Head of caudate nucleus (tissue), 42 donors: ENCODE data around the gene ADCY5.

Source experiments
- DNase-seq, 42 donors: peaks; one replicate each; pipeline versions ENCODE4 v3.0.0 to v3.0.0-alpha.2; 2020 to 2021; ENCODE audit warnings: mixed read lengths in 7 of 42
- intact Hi-C: fragments of 100-400 bp; cut with DNase I; formaldehyde crosslinking; loops from one replicate; pipeline ENCODE4 v1.15.0; 2022

Gene ADCY5

DNA sequence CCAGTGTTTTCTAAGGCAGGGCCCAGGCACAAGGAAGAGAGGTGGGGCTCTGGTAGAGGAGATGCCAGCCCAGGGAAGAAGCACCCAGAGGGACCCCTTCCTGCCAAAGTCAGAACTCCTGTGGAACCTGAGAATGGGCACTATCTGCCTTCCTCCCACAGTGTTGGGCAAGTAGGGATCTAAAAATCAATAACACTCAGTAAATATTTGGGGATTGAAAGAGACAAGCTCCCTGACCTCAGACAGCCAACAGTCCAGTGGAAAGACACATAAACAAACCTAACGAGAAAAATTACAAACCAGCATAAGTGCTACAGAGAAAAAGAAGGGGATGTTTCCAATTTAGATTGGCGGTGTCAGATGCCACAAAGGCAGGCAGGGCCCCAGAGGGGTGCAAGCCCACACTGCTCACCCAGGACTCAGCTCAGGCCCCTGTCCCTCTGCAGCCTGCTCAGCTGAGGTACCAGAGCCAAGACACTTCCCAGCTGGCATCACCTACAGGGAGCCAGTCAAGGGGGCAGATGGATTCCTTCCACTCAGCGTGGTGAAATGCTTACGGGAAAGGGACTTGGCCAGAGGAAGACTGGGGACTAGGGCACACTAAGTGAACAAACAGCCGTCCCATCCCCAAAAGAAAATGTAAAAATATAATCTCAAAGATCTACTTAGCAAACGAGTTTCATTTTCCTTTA lies 15.9 kb downstream of the ADCY5 start:
- intact Hi-C loops, result no loop called here
- DNase-seq, result peak in 2 of 42 donors; percentile 22 to 68

DNA sequence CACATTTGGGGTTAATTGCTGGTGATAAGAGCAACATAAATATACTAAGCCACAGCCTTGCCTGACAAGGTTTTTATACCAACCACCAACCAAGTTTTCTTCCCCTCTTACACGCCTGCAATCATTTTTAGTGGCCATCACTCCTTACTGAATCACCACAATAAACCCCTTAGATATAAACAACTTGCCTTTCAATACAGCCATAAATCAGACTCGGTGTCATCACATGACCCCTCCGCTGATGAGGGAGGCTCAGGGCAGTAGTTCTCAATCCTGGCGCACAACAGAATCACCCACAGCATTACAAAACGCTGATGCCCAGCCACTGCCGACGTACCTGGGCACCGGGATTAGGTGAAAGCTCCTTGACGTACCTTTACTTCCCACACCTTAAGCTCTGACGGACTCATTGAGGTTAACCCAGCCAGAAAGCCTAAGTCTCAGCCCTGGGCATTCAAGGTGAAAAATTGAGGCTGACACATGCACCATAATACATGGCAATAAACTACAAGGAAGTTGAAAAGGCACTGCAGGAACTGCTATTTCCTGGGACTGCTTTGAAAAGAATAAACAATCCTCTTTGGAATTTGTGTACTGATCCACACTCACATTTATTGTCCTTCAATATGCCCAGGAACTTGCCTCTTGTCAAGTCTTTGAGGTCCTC lies 17.1 kb downstream of the ADCY5 start:
- intact Hi-C loops, result no loop called here
- peak in 3 of 42 donors; percentile 48 to 80 (median 62) for DNase-seq

DNA sequence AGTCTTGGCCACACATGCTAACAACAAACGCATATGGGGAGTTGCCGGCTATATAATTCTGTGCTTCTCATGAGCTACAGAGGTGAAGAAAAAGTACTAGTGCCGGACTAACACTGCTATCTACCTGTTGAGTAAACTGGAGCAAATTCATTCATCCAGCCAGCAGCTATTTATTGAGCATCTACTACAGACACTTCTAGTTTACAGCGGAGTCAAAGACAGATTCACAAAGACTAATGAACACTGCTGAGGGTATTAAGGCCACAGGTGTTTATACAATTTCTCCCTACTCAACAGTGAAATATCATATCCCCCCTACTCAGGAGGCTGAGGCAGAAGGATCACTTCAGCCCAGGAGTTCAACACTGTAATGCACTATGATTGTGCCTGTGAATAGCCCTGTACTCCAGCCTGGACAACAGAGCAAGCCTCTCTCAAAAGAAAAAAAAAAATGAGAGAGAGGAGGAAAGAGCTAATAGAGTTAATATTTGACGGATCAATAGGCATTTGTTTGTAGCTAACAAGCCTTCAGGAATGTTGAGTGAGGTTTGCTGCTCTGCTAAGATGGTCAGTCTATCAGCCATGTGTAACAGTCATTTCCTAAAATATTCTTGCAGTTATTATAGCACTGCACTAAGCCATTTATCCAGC lies 17.8 kb downstream of the ADCY5 start:
- no peak for DNase-seq
- intact Hi-C loops, result no loop called here

DNA sequence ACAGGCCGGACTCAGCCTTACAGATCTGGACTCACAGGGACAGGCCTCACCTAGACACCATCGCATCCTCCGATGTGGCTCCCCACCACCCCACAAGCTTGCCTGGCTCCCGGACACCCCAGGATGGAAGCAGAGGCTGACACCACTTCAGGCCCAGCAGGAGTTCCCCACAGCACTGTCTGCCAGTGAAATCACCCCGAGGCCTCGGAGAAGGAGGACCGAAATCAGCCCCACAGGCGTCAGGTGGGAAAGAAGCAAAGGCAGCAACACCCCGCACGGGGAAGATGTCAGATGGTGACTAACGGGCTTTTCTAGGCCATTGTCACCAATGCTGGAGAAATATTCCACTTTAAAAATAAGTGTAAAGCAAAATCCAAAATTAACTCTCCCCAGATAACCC lies 18.6 kb downstream of the ADCY5 start:
- intact Hi-C loops, result no loop called here

DNA sequence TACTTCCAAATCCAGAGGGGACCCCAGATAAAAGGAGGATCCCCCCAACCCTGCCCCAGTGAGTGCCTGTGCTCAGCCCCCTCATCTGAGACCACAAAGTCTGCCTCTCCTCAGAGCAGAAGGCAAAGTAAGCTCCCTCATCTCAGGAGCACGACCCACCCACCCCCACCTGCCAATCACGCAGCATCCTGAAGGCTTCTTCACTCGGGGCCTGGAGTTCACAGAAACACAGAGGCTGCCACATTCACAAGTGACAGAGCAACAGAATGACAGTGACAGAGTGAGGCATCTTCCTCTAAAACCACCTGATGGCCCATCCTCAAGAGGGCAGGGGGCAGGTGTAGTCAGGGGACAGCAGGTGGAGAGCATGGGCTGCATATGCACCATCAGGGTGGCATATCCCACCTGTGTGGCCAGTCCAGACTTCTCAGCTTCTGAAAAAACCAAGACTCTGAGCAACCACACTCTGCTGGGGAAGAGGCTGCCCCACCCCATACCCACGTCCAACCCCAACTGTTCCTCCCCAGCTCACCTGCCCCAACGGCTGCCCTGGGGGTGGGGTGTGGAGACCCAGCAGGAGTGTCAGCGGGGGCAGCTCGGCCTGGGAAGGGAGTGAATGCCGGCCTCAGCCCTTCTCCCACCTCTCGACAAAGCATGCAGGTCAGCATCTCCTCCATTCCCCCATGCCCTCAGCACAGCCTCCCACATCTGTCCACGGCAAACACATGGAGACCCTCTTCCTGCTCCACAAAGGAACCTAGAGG lies 19.3 kb downstream of the ADCY5 start:
- peak in 4 of 42 donors; percentile 13 to 79 (median 57) for DNase-seq
- intact Hi-C loops, result no loop called here

More for the DNA sequence above, 18.6 kb downstream of the ADCY5 start:
- DNase-seq, result peak in 7 of 42 donors; percentile 22 to 71 (median 61)

DNA sequence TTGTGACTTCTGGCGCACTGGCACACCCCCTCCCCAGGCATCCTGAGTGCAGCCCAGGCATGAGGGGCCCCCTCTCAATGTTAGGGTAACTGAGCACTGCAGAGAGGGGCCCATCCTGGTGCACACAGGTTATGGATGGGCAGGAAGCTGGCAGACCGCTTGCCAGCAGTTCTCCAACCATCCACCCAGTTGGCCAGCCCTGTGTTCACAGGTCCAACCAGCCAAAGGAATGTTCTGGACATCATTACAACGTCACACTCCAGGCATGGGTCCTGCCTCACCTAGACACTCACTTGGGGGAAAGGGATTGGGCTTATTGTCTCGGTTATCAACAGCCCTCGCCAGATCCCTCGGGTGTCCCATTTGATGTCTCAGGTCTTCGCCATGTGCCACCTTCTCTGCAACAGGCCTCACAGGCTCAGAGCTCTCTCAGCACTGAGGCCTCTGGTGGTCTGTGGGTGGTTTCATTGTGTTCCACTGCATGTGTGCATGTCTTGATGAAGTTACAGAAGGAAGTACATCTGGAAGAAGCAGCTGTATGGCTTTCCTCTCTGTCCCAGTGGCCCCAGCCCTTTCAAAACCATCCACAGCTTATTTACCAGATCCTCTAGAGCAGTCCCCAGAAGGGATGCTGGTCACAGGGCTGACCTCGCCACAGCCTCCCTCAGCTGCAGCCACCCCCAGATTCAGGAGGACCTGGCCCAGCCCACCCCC lies 23.7 kb downstream of the ADCY5 start:
- no peak for DNase-seq
- intact Hi-C loops, result no loop called here

DNA sequence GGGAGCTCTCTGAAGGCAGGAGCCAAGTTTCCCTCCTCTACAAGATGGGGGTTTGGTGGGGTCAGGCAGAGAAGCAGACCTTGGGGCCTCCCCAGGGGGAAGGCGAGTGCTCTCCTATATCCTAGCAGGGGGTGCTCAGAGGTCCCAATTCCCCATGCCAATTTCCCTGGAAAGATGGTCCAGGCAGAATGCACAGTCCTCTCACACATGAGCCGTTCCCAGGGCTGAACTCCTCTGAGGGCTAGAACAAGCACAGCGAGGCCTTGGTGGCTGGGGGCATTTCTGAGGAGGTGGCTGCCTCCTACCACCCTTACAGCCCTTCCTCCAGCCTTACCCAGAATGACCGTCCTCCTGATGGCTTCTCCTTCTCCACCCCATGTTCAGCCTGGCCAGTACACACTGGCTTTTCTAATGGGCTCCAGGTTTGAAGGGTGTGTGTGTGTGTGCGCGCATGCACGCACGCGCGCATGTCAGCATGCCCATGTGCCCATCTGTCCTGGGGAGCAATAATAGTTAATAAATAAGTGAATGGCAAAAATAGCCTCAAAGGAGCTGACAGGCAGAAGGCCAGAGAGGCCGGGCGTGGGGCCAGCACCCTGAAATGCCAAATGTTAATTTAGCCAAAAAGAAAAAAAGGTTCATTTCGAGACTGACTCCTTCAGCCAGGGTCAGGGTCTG lies 24.4 kb downstream of the ADCY5 start:
- intact Hi-C loops, result no loop called here
- DNase-seq, result peak in 10 of 42 donors; percentile 47 to 79 (median 63)

DNA sequence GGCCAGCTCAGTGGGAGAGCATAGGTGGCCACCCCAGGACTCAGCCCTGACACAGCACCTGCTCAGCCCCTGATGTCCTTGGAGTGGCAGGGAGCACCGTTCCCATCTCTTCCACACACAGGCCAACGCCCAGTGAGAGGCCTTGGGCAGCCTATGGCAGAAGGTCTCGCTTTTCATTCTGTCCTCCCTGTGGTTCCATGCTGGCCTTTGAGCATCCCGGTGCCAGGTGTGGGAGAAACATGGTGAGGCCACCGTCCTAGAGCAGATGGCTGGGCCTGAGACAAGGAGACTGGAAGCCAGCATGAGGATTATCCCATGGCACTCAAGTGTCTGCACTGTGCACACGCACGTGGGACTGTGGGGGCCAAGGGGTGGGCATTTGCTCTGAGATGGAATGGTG lies 25.1 kb downstream of the ADCY5 start:
- intact Hi-C loops, result no loop called here
- no peak for DNase-seq

DNA sequence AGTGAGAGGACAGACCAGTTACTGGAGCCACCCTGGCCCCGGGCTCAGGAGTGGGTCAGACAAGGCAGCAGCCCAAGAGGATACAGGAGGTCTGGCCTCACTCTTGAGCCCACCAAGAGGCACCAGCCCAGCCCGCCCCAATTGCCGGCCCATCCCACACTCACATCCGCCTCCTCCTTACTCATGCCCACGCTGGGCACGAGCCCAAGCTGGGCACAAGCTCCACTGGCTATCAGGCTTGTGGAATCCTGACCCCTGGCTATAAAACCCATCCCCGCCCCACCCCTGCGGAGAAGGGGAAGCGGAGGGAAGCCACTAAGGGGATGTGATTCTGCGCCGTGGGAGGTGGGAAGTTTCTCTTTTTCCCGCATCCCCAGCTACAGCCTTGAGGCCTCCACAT lies 25.9 kb downstream of the ADCY5 start:
- intact Hi-C loops, result no loop called here
- peak in 19 of 42 donors; percentile 42 to 87 (median 63) for DNase-seq

DNA sequence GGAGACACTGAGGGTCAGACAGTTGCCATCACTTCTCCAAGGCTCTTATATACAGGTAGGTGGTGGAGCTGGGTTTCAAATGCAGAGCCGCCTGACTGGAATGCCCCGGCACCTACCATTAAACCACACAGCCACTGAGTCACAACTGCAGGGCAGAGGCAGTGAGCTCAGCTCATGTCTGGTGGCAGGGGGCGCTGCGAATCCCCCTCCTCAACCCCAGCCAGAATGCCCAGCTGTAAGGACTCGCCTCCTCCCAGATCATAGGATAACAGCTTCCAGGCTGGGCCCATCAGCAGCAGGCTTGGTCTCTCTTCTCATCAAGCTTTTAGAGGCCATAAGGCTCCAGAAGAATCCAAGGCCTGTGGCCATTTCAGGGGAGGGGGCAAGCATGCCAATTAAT lies 26.4 kb downstream of the ADCY5 start:
- intact Hi-C loops, result no loop called here
- no peak for DNase-seq

DNA sequence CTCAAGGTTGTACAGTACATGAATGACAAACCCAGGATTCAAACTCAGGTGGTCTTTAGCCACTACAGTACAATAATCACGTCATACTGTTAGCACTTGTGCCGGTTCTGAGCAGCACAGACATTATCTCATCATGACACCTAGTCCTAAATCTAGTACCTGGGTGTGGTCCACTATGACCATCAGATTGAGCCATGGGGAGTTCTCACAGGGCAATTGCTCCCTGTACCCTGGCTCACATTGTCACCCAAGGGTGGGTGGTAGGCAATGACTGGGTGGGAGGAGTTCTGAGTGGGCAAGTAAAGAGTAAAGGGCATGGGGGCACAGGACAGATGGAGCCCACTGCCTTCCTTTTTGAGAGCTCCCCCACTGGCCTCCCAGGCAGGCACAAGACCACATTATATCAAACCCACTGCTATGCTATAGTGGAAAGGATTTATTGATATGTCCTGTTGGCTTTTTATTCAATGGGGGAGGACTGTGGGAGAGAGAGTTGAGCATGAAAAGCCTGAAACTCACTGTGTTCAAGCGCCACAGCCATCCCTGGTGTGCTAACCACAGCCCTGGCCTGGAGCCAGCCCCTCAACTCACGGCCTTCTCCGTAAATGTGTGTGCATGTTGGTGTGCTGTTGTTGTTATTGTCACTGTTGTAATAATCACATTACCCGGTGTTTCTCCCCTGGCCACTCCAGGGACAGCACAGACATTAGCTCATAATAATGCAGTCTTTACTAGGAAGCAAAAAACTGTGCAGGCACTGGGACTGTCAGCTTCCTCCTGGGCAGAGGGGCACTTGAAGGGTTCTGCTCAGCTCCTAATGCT lies 27.3 kb downstream of the ADCY5 start:
- intact Hi-C loops, result no loop called here
- DNase-seq, result peak in 21 of 42 donors; percentile 52 to 85 (median 67)

DNA sequence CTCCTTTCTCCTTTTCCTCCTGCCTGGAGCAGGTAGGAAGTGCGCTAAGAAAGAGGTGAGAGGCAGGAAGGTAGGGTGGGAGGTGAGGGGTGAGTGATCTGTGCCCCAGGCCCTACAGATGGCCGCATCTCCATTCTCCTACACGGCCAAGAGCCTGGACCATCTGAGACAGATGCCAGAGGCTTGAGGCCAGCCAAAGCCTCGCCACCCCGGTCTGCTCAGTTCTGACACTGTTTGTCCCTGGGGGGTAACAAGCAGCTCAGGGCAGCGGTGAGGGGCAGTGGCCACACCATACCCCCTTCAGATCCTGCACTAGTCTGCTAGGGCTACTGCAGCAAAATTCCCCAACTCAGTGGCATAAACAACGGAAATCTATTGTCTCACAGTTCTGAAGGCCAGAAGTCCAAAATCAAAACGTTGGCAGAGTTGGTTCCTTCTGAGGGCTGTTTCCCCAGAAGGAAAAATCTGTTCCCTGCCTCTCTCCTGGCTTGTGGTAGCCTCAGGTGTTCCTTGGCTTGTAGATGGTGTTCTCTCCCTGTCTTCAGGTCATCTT lies 28.4 kb downstream of the ADCY5 start:
- no peak for DNase-seq
- intact Hi-C loops, result no loop called here

DNA sequence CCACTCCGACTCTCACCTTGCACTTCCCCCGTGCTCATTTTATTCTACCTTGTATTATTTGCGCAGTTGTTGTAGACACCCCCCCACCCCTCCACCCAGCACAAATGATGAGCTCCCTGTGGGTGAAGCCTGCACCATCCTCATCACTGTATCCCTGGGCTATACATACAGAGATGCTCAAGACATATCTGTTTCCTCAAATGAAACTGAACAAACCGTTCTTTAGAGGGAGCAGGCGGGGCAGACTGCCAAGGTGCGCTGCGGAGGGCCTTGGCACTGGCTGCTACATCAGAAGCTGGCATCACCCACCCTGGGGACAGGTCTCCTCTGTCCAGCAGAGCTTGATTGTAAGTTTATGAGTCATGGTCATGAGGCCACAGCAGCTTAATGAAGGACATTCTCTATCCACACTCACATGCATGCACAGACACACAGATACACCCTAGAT lies 29.0 kb downstream of the ADCY5 start:
- intact Hi-C loops, result no loop called here
- DNase-seq, result peak; percentile 54 to 93 (median 77)

DNA sequence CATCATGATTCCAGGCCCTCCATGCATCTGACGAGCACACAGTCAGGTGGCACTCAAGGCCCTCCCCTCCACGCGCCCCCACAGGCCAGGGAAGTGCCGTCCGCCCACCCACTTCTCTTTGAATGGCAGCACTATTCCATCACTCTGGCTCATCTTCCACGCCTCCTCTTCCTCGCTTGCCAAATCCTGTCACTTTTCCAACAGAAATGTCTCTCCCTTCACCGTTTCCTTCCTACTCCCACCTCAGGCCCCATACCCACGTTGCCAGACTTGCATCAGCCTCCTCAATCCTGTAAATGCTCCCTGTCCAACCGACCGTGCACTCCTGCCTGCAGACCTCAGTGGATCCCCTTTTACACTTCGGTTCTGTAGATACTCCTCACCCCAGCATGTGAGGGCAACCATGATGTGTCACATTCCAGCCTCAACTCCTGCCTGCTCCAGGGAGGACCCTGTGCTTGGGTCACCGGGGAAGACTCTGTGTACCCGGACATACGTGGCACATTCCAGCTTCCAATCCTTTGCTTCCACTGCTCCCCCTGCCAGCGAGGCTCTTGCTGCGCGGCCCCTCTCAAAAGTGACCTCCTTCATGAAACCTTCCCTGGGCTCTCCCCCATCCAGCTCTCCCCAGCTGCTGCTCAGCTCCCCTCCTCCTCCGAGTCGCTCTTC lies 29.6 kb downstream of the ADCY5 start:
- intact Hi-C loops, result no loop called here
- peak; percentile 62 to 96 (median 83) for DNase-seq

DNA sequence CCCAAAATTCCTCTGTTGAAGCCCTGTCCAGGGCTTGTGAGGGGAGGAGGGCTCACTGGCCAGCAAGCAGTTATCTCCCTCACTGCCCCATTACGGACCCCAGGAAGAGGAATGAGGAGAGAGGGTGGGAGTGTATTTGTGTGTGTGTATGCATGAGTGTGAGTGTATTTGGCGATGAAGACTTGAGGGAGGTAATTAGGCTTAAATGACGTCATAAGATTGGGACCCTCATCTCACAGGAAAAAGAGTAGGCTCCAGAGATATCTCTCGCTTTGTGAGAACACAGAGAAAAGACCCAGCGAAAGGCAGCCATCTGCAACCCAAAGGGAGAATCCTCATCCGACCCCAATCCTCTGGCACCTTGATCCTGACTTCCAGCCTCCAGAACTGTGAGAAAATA lies 32.2 kb downstream of the ADCY5 start:
- intact Hi-C loops, result no loop called here
- DNase-seq, result no peak

DNA sequence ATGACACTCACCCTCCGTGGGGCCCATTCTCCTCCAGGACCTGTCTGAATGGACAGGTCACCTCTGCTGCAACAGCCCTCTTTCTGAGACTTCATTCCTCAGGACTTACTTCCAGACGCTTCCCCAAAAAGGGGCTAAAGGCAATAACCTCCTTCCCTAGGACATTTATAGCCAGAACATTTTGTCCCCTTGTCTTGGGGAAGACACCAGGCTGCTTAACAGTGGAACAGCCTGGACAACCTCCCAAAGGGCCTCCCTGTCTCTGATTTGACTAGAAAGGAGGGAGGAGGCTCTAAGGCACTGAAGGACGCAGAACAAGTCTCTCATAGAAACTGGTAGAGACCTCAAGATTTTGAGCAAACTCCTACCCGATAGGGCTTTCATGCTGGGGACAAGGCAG lies 32.7 kb downstream of the ADCY5 start:
- intact Hi-C loops, result no loop called here
- no peak for DNase-seq
